Kidney (tissue), 14 donors: ENCODE results near the gene LCK. TPM values are rescaled to one million over a fixed set of nuclear protein-coding genes. Genes with fewer than 3 reads are reported as not detected.

ENCODE experiments used
- DNase-seq, 5 donors: peaks; one replicate each; pipeline ENCODE4 v3.0.0-alpha.2; 2013 to 2020
- FAIRE-seq: peaks from 2 replicates; lab custom pipeline; 2012; peaks lifted over from hg19 to GRCh38; lab: Jason Lieb, UNC
- H3K27ac ChIP-seq, 2 donors: one replicate each; pipeline ENCODE4 v1.7.0; 2013; ENCODE audit warnings: low read depth in 2 of 2, low read length in 2 of 2, inconsistent platforms in 1 of 2
- H3K27me3 ChIP-seq: one replicate; pipeline ENCODE4 v1.7.1; 2013; ENCODE audit warnings: low read length, inconsistent platforms; ENCODE audit not compliant: control insufficient read depth, insufficient read depth
- H3K36me3 ChIP-seq, 3 donors: one replicate each; pipeline versions ENCODE4 v1.7.0 to v1.7.1; 2013; ENCODE audit warnings: low read length in 3 of 3, control low read depth in 1 of 3, inconsistent platforms in 1 of 3; ENCODE audit not compliant: insufficient read depth in 3 of 3, control insufficient read depth in 2 of 3
- H3K4me1 ChIP-seq, 3 donors: one replicate each; pipeline versions ENCODE4 v1.7.0 to v1.7.1; 2013; ENCODE audit warnings: low read length in 3 of 3, inconsistent platforms in 1 of 3, low read depth in 1 of 3; ENCODE audit not compliant: control insufficient read depth in 2 of 3, insufficient read depth in 2 of 3
- H3K4me3 ChIP-seq, 3 donors: one replicate each; pipeline versions ENCODE4 v1.7.0 to v1.8.1; 2013; ENCODE audit warnings: low read length in 3 of 3, control low read depth in 1 of 3, inconsistent platforms in 1 of 3
- H3K9ac ChIP-seq, 3 donors: one replicate each; pipeline versions ENCODE4 v1.7.0 to v1.7.1; 2013; ENCODE audit warnings: low read length in 3 of 3, control low read depth in 1 of 3, inconsistent platforms in 1 of 3
- H3K9me3 ChIP-seq, 3 donors: one replicate each; pipeline versions ENCODE4 v1.7.0 to v1.7.1; 2013; ENCODE audit warnings: low read length in 3 of 3, control low read depth in 1 of 3, inconsistent platforms in 1 of 3; ENCODE audit not compliant: control insufficient read depth in 2 of 3, insufficient read depth in 1 of 3
- intact Hi-C: fragments of 100-400 bp; cut with DNase I; formaldehyde crosslinking; loops from one replicate; pipeline ENCODE4 v1.11.1; 2022
- polyA plus RNA-seq: library from polyadenylated mRNA; stranded (reverse); fragments of 350-450 nt; fragmentation: Illumina TruSeq; extraction: RNeasy Lipid Tissue Mini Kit (QIAGEN cat#74804); gene quantifications from one replicate; pipeline ENCODE4 v1.2.3, GENCODE V29; 2014; ENCODE audit warnings: low read depth, low replicate concordance; ENCODE audit not compliant: insufficient read depth
- total RNA-seq: library from RNA; stranded (reverse); fragmentation: NEBNext Ultra II Directional; extraction: Animal tissue kit (Norgen Biotek cat#: 25700); gene quantifications from one replicate; pipeline ENCODE4 v1.2.1, GENCODE V29; 2021
- TF ChIP-seq, protein P1 (sequence below): IDR thresholded peaks from 3 replicates; pipeline ENCODE4 v1.5.1; 2012; ENCODE audit warnings: mild to moderate bottlenecking, moderate library complexity, borderline replicate concordance; ENCODE audit not compliant: insufficient read depth; ENCODE audit errors: extremely low read depth
- donor health status: control.
- donor health status: control.
- donor health status: control.
- donor health status: control.
- donor health status: control.
- donor health status: DM: yes; HTN: yes; CAD: no.
- donor health status: Normal renal cell carcinoma (clear cell type).

The LCK gene
- total and polyA plus RNA-seq, 2 donors from 2014 or later = 0.99 to 10.3 TPM

DNA sequence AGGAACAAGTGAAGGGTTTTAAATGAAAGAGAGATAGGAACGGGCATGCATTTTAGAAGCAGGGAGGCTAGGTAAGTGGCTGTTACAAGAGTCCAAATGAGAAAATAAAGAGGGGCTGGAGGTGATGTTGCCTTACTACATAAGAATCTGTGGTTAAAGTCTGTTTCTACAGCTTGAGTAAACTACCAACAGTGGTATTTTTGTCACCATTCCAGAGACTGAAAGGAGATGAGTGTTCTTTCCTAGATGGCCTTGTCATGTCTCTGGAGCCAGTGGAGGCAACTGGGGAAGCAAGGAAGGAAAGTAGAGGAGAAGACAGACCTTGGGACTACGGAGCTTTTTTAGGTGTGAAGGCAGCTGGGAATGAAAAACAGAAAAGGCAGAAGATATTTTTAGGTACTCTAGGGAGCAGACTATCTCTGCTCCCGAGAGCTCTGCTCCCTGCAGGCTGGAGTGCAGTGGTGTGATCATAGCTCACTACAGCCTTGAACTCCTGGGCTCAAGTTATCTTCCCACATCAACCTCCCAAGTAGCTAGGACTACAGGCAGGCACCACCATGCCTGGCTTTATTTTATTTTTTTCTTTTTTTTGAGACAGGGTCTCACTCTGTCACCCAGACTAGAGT, 53.0 kb downstream of the LCK start:
- no peak overlapping the region for H3K27ac ChIP-seq
- no peak overlapping the region for H3K9ac ChIP-seq
- TF ChIP-seq, protein P1, sequence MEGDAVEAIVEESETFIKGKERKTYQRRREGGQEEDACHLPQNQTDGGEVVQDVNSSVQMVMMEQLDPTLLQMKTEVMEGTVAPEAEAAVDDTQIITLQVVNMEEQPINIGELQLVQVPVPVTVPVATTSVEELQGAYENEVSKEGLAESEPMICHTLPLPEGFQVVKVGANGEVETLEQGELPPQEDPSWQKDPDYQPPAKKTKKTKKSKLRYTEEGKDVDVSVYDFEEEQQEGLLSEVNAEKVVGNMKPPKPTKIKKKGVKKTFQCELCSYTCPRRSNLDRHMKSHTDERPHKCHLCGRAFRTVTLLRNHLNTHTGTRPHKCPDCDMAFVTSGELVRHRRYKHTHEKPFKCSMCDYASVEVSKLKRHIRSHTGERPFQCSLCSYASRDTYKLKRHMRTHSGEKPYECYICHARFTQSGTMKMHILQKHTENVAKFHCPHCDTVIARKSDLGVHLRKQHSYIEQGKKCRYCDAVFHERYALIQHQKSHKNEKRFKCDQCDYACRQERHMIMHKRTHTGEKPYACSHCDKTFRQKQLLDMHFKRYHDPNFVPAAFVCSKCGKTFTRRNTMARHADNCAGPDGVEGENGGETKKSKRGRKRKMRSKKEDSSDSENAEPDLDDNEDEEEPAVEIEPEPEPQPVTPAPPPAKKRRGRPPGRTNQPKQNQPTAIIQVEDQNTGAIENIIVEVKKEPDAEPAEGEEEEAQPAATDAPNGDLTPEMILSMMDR = no peak
- no peaks in the 10 kb centered on the region for H3K4me1 ChIP-seq
- intact Hi-C loops = no loop called here
- no peaks in the 10 kb centered on the region for H3K27me3 ChIP-seq
- H3K36me3 ChIP-seq = peaks cover 5 to 15% (median 9%) of the 10 kb centered on the region in 3 donors
- no peaks in the 10 kb centered on the region for H3K9me3 ChIP-seq
- FAIRE-seq (no peak), DNase-seq (no peak)
- H3K4me3 ChIP-seq = no peak overlapping the region

DNA sequence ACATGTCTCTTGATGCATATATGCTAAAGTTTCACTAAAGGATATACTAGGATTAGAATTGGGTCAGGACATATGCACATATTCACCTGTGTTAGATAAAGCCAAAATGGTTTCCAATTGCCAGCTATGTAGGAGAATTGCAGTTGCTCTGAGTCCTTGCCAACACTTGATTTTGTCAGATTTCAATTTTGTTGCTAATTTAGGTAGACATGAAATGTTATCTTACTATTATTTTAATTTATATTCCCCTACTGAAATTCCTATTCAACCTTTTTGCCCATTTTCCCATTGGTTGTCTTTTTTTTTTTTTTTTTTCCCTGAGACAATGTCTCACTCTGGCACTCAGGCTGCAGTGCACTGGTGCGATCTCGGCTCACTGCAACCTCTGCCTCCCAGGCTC, 54.2 kb downstream of the LCK start:
- Histone ChIP-seq H3K4me1 (no peaks in the 10 kb centered on the region), H3K4me3 (no peak overlapping the region), H3K27me3 (no peaks in the 10 kb centered on the region), H3K36me3 (peaks cover 5 to 15% (median 9%) of the 10 kb centered on the region in 3 donors), H3K9ac (no peak overlapping the region), H3K27ac (no peak overlapping the region), H3K9me3 (no peaks in the 10 kb centered on the region)
- TF ChIP-seq, protein P1 = no peak
- intact Hi-C loops = no loop called here
- no peak for DNase-seq
- FAIRE-seq = no peak

DNA sequence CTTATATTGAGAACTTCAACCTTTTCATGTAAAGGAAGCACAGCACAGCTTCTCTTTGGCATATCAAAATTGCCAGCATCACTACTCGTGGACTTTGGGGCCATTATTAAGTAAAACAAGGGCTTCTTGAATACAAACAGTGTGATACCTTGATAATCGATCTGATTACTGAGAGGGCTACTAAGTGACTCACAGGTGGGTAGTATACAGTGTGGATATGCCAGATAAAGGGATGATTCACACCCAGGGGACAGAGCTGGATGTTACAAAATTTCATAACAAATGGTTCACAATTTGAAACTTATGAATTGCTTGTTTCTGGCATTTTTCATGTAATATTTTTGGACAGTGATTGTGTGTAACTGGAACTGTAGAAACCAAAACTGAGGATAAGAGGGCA, 56.3 kb downstream of the LCK start:
- Histone ChIP-seq H3K27me3 (no peaks in the 10 kb centered on the region), H3K4me3 (no peak overlapping the region), H3K9me3 (no peaks in the 10 kb centered on the region), H3K4me1 (no peaks in the 10 kb centered on the region), H3K36me3 (peaks cover 5 to 15% (median 9%) of the 10 kb centered on the region in 3 donors), H3K9ac (no peak overlapping the region), H3K27ac (no peak overlapping the region)
- FAIRE-seq (no peak), DNase-seq (no peak)
- intact Hi-C loops = no loop called here
- TF ChIP-seq, protein P1 = no peak

DNA sequence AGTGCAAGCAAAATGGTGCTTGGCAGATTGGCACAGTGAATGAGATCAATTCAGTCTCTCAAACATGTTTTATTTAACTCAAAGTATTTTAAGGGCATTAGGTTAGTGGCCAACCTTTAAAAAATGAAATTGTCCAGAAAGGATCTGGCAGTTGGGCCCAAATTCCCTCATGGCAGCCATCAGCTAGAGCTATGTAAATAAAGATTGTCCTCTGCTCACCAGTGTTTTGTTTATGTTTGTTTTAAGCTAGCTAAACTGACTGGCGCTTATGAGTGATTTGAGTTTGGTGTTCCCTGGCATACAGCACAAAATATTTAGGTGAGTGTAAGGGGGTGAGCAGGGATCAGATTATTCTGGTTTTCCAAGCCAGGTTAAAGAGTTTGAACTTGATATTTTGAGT, 58.9 kb downstream of the LCK start:
- FAIRE-seq (no peak), DNase-seq (no peak)
- H3K4me3 ChIP-seq = no peak overlapping the region
- peaks cover 1 to 5% (median 4%) of the 10 kb centered on the region in 3 donors for H3K36me3 ChIP-seq
- no peaks in the 10 kb centered on the region for H3K9me3 ChIP-seq
- H3K4me1 ChIP-seq = no peaks in the 10 kb centered on the region
- no peaks in the 10 kb centered on the region for H3K27me3 ChIP-seq
- intact Hi-C loops = no loop called here
- TF ChIP-seq, protein P1 = no peak
- H3K9ac ChIP-seq = no peak overlapping the region
- H3K27ac ChIP-seq = no peak overlapping the region
